SU-DHL-6 (cell line): ENCODE results near the gene BPIFB3.

ENCODE experiments used
- H2AFZ ChIP-seq: fragments of 200-600 bp; sonication (generic); 2 replicates; pipeline ENCODE4 v1.6.1; 2014; ENCODE audit warnings: low read depth, mild to moderate bottlenecking, moderate library complexity, mixed read lengths, antibody characterized with exemption, low read length; ENCODE audit not compliant: severe bottlenecking
- H3F3A ChIP-seq: fragments of 200-600 bp; shearing (Covaris generic); 2 replicates; pipeline ENCODE4 v1.6.0; 2016; ENCODE audit warnings: antibody characterized with exemption, mild to moderate bottlenecking; ENCODE audit not compliant: insufficient read depth
- H3K27ac ChIP-seq: fragments of 200-600 bp; sonication (generic); 2 replicates; pipeline ENCODE4 v1.5.1; 2016; ENCODE audit warnings: low read depth, mild to moderate bottlenecking, low read length, moderate library complexity, mixed read lengths
- H3K27me3 ChIP-seq: fragments of 200-600 bp; sonication (generic), shearing (Covaris generic); 2 replicates; pipeline ENCODE4 v1.6.0; 2014; ENCODE audit warnings: mild to moderate bottlenecking, low read length
- H3K36me3 ChIP-seq: fragments of 200-600 bp; sonication (generic); 2 replicates; pipeline ENCODE4 v1.6.1; 2014; ENCODE audit warnings: mild to moderate bottlenecking, low read length, mixed read lengths
- H3K4me2 ChIP-seq: fragments of 300-600, 200-600 bp; shearing (Covaris generic), sonication (generic); 2 replicates; pipeline ENCODE4 v1.6.0; 2014; ENCODE audit warnings: low read length, low read depth, mild to moderate bottlenecking; ENCODE audit not compliant: poor library complexity, severe bottlenecking
- H3K4me3 ChIP-seq: fragments of 200-600 bp; sonication (generic); 2 replicates; pipeline ENCODE4 v1.5.1; 2014; ENCODE audit warnings: antibody characterized with exemption, low read length, mild to moderate bottlenecking, mixed read lengths; ENCODE audit not compliant: insufficient read depth, poor library complexity, severe bottlenecking
- H3K79me2 ChIP-seq: fragments of 200-600 bp; sonication (generic); 2 replicates; pipeline ENCODE4 v1.6.1; 2014; ENCODE audit warnings: mild to moderate bottlenecking, low read length, moderate library complexity; ENCODE audit not compliant: insufficient read depth
- H3K9ac ChIP-seq: fragments of 200-600 bp; sonication (generic); 2 replicates; pipeline ENCODE4 v1.7.0; 2014; ENCODE audit warnings: mild to moderate bottlenecking, low read length
- H3K9me2 ChIP-seq: fragments of 200-600 bp; sonication (generic); replicated peaks from 2 replicates; pipeline ENCODE4 v1.6.1; 2014; ENCODE audit warnings: low read length; ENCODE audit not compliant: insufficient read depth
- H3K9me3 ChIP-seq: fragments of 200-600 bp; sonication (generic); 2 replicates; pipeline ENCODE4 v1.6.1; 2014; ENCODE audit warnings: low read length, mixed read lengths; ENCODE audit not compliant: insufficient read depth
- H4K20me1 ChIP-seq: fragments of 200-600 bp; sonication (generic); 2 replicates; pipeline ENCODE4 v1.6.1; 2014; ENCODE audit warnings: low read depth, mild to moderate bottlenecking, antibody characterized with exemption, low read length, moderate library complexity, mixed read lengths
- CTCF ChIP-seq: fragments of 200-600 bp; sonication (generic); IDR thresholded peaks from one replicate; pipeline ENCODE4 v1.5.1; 2017; ENCODE audit warnings: antibody characterized with exemption, mild to moderate bottlenecking, low read length, moderate library complexity; ENCODE audit not compliant: insufficient read depth, poor library complexity, severe bottlenecking
- EZH2phosphoT487 ChIP-seq: fragments of 200-600 bp; sonication (generic), shearing (Covaris generic); conservative IDR thresholded peaks from 2 replicates; pipeline ENCODE4 v1.6.1; 2018; ENCODE audit warnings: mild to moderate bottlenecking, antibody characterized with exemption, low read length, moderate library complexity, mixed read lengths

The BPIFB3 gene

GRCh38 chr20:33069673-33070072, 16.0 kb downstream of the BPIFB3 start:
- Histone ChIP-seq H3K9me2 (no peaks in the 10 kb centered on the region), H3K27ac (no peak overlapping the region), H3F3A (no peaks in the 10 kb centered on the region), H3K4me2 (no peak overlapping the region), H4K20me1 (no peaks in the 10 kb centered on the region), H3K36me3 (no peaks in the 10 kb centered on the region), H3K4me3 (no peak overlapping the region), H3K9me3 (no peaks in the 10 kb centered on the region), H2AFZ (no peak overlapping the region), H3K27me3 (no peaks in the 10 kb centered on the region), H3K79me2 (no peaks in the 10 kb centered on the region), H3K9ac (no peak overlapping the region)
- TF ChIP-seq EZH2phosphoT487 (no peak), CTCF (no peak)

- no peak overlapping the region for H3K27ac ChIP-seq
- H2AFZ ChIP-seq = no peak overlapping the region
- H4K20me1 ChIP-seq = no peaks in the 10 kb centered on the region
- no peaks in the 10 kb centered on the region for H3K27me3 ChIP-seq
- H3K36me3 ChIP-seq = no peaks in the 10 kb centered on the region
- H3K4me3 ChIP-seq = no peak overlapping the region
- H3K9me3 ChIP-seq = no peaks in the 10 kb centered on the region
- no peak overlapping the region for H3K9ac ChIP-seq
- no peaks in the 10 kb centered on the region for H3K9me2 ChIP-seq
- no peaks in the 10 kb centered on the region for H3K79me2 ChIP-seq
- H3F3A ChIP-seq = no peaks in the 10 kb centered on the region
- no peak overlapping the region for H3K4me2 ChIP-seq
- TF ChIP-seq CTCF (no peak), EZH2phosphoT487 (no peak)
Measured at GRCh38 chr20:33070111-33071053, 16.7 kb downstream of the BPIFB3 start.

- H3K9ac ChIP-seq = no peak overlapping the region
- no peaks in the 10 kb centered on the region for H3K27me3 ChIP-seq
- H3K27ac ChIP-seq = no peak overlapping the region
- no peak overlapping the region for H2AFZ ChIP-seq
- no peak overlapping the region for H3K4me2 ChIP-seq
- no peaks in the 10 kb centered on the region for H3K9me2 ChIP-seq
- H3K36me3 ChIP-seq = no peaks in the 10 kb centered on the region
- H3F3A ChIP-seq = no peaks in the 10 kb centered on the region
- TF ChIP-seq CTCF = no peak
- no peak for TF ChIP-seq EZH2phosphoT487
- no peaks in the 10 kb centered on the region for H3K79me2 ChIP-seq
- H4K20me1 ChIP-seq = no peaks in the 10 kb centered on the region
- no peaks in the 10 kb centered on the region for H3K9me3 ChIP-seq
- H3K4me3 ChIP-seq = no peak overlapping the region
Measured at GRCh38 chr20:33071198-33071597, 17.5 kb downstream of the BPIFB3 start.
